K562 (cell line): ENCODE results near the gene KRTAP4-12. TPM values are rescaled to one million over a fixed set of nuclear protein-coding genes. Genes with fewer than 3 reads are reported as not detected.

ENCODE experiments used
- CHD1 ChIP-seq: fragments of 200-600 bp; sonication (generic); IDR thresholded peaks from one replicate; pipeline ENCODE4 v1.6.1; 2012; ENCODE audit warnings: mild to moderate bottlenecking, moderate library complexity, low read length, inconsistent platforms
- GABPB2 ChIP-seq: fragments of 250-450 bp; sonication (Bioruptor Pico); conservative IDR thresholded peaks from 2 replicates; pipeline ENCODE4 v1.5.1; 2021; ENCODE audit warnings: mild to moderate bottlenecking
- HLTF ChIP-seq: fragments of 450-650 bp; IDR thresholded peaks from 2 replicates; pipeline ENCODE4 v1.6.1; 2016
- polyA plus RNA-seq, 8 experiments: library from polyadenylated mRNA; depleted of rRNA in 4 of 8; stranded (reverse) in 5 of 8; unstranded in 3 of 8; fragments of >200 nt; fragmentation: Nextera tagmentation in 2 of 8; fragmentation: Illumina TruSeq in 1 of 8; extraction: Ambion mirVana in 2 of 8; extraction: Trizol in 1 of 8; gene quantifications; 2 replicates each; pipeline versions ENCODE4 v1.2.1 to v1.2.3, GENCODE V29; 2011 to 2014; ENCODE audit warnings: inconsistent platforms in 1 of 8, missing spikeins in 1 of 8
- total RNA-seq, 7 experiments: library from RNA; depleted of rRNA in 6 of 7; stranded (reverse); fragments of >200 nt in 6 of 7; fragmentation: Illumina TruSeq in 2 of 7; extraction: Trizol in 2 of 7; gene quantifications; 2 replicates each; pipeline versions ENCODE4 v1.2.1 to v1.2.3, GENCODE V29; 2011 to 2021; ENCODE audit warnings: low replicate concordance in 1 of 7
- TF ChIP-seq, protein P1 (sequence below): fragments of 450-650 bp; formaldehyde crosslinking; IDR thresholded peaks from 2 replicates; pipeline ENCODE4 v1.4.0; 2020; ENCODE audit warnings: mild to moderate bottlenecking
- TF ChIP-seq, protein P2 (sequence below): fragments of 250-450 bp; sonication (Bioruptor Pico); IDR thresholded peaks from 2 replicates; pipeline ENCODE4 v1.5.0; 2021; ENCODE audit warnings: mild to moderate bottlenecking, borderline replicate concordance
- TF ChIP-seq, protein P3 (sequence below): fragments of 150-350 bp; conservative IDR thresholded peaks from 2 replicates; pipeline ENCODE4 v1.6.1; 2014; ENCODE audit warnings: low read length

Gene KRTAP4-12
- total and polyA plus RNA-seq, 9 of the 15 experiments (the other 6 are each of a cell fraction or from before 2014, with no cell fraction given) = not detected

DNA sequence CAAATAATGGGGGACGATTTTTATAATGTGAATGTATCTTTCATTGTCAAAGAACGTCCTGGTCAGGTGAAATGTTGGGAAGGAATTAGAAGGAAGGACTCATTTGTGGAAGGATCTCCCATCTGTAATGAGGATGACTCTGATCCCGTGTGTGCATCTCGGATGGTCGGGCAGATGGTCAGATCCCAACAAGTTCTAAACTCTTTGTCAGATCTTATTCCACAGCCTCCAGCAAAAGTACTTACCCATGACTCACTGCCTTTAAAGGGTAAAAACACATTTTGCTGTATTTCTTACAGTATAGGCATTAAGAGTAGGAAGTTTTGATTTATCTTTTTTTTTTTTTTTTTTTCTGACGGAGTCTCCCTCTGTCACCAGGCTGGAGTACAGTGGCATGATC lies 25.5 kb downstream of the KRTAP4-12 start (continued):
- TF ChIP-seq, protein P1, sequence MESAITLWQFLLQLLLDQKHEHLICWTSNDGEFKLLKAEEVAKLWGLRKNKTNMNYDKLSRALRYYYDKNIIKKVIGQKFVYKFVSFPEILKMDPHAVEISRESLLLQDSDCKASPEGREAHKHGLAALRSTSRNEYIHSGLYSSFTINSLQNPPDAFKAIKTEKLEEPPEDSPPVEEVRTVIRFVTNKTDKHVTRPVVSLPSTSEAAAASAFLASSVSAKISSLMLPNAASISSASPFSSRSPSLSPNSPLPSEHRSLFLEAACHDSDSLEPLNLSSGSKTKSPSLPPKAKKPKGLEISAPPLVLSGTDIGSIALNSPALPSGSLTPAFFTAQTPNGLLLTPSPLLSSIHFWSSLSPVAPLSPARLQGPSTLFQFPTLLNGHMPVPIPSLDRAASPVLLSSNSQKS (CRISPR knock-in tag) = no peak
- no peak for TF ChIP-seq GABPB2 (CRISPR knock-in tag)
- TF ChIP-seq CHD1 = no peak
- TF ChIP-seq, protein P2, sequence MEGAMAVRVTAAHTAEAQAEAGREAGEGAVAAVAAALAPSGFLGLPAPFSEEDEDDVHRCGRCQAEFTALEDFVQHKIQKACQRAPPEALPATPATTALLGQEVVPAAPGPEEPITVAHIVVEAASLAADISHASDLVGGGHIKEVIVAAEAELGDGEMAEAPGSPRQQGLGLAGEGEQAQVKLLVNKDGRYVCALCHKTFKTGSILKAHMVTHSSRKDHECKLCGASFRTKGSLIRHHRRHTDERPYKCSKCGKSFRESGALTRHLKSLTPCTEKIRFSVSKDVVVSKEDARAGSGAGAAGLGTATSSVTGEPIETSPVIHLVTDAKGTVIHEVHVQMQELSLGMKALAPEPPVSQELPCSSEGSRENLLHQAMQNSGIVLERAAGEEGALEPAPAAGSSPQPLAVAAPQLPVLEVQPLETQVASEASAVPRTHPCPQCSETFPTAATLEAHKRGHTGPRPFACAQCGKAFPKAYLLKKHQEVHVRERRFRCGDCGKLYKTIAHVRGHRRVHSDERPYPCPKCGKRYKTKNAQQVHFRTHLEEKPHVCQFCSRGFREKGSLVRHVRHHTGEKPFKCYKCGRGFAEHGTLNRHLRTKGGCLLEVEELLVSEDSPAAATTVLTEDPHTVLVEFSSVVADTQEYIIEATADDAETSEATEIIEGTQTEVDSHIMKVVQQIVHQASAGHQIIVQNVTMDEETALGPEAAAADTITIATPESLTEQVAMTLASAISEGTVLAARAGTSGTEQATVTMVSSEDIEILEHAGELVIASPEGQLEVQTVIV = no peak
- TF ChIP-seq, protein P3, sequence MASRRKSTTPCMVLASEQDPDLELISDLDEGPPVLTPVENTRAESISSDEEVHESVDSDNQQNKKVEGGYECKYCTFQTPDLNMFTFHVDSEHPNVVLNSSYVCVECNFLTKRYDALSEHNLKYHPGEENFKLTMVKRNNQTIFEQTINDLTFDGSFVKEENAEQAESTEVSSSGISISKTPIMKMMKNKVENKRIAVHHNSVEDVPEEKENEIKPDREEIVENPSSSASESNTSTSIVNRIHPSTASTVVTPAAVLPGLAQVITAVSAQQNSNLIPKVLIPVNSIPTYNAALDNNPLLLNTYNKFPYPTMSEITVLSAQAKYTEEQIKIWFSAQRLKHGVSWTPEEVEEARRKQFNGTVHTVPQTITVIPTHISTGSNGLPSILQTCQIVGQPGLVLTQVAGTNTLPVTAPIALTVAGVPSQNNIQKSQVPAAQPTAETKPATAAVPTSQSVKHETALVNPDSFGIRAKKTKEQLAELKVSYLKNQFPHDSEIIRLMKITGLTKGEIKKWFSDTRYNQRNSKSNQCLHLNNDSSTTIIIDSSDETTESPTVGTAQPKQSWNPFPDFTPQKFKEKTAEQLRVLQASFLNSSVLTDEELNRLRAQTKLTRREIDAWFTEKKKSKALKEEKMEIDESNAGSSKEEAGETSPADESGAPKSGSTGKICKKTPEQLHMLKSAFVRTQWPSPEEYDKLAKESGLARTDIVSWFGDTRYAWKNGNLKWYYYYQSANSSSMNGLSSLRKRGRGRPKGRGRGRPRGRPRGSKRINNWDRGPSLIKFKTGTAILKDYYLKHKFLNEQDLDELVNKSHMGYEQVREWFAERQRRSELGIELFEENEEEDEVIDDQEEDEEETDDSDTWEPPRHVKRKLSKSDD = no peak
- no peak for TF ChIP-seq HLTF
